GM23338 (cell line): Measurements from ENCODE around the gene VSTM2A.

Experiments
- CREB1 ChIP-seq: fragments of 250-450 bp; sonication (Bioruptor Pico); IDR thresholded peaks from 2 replicates; pipeline ENCODE4 v1.5.0; 2020; ENCODE audit warnings: low read depth, mild to moderate bottlenecking, moderate library complexity
- CTCF ChIP-seq, 2 experiments: fragments of 200-600 bp in 1 of 2; sonication (generic) in 1 of 2; conservative IDR thresholded peaks; 2 replicates each; pipeline versions ENCODE4 v1.5.1 to v1.6.1; 2016 to 2017; ENCODE audit warnings: antibody characterized with exemption in 2 of 2, low read depth in 2 of 2, mild to moderate bottlenecking in 2 of 2, moderate library complexity in 1 of 2
- EZH2phosphoT487 ChIP-seq: fragments of 200-600 bp; sonication (generic); IDR thresholded peaks from one replicate; pipeline ENCODE4 v1.8.1; 2018; ENCODE audit warnings: antibody characterized with exemption; ENCODE audit not compliant: unreplicated experiment
- REST ChIP-seq: IDR thresholded peaks from one replicate; pipeline ENCODE4 v1.6.1; 2018; ENCODE audit warnings: antibody characterized with exemption; ENCODE audit not compliant: unreplicated experiment

GRCh38 chr7:54529568-54529967 is 12.6 kb upstream of the VSTM2A start:
- TF ChIP-seq CREB1 (CRISPR knock-in tag) (no peak), CTCF (conservative IDR thresholded peaks at IDR 0.05; ENCODE audit: low read depth in 2 of 2) (no peak), REST (no peak), EZH2phosphoT487 (no peak)
